Activated naive CD4-positive, alpha-beta T cell treated with Interleukin-2 at 50 U/mL for 16 hours (primary cell): ENCODE results near the gene TFEB.

ENCODE experiments used
- DNase-seq: peaks from one replicate; pipeline ENCODE4 v3.0.0-alpha.2; 2020

TFEB gene

GRCh38 chr6:41687501-41688175 lies 47.8 kb downstream of the TFEB start:
- no peak for DNase-seq

DNA sequence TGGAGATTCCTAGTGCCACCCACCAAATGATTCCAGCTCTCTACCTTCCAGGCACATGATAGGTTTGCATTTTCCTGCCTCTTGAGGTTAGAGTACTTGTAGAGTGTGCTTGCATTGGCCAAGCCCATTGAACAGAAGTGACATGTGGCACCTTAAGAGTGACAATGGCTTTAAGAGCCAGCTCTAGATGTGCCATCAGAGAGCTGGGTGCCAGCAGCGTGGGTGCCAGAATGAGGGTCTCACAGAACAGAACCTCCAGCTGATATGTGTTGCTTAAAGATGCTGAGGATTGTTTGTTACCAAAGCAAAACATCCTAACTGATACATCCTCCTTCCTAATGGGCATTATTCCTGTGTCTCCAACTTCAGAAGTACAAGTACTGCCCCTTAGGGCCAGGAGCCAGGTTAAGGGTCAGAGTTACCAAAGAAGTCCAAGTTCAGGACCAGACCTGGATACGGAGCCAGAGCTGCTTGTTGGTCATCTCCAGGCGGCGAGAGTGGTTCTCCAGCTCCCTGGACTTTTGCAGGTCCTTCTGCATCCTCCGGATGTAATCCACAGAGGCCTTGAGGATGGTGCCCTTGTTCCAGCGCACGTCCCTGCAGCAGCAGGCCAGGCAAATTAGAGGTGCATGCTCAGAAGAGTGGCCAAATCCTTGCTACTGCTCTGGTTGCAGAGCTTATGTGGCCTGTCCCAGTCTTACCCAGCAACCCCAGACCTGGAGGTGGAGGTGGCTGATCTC lies 49.6 kb downstream of the TFEB start:
- no peak for DNase-seq

DNA sequence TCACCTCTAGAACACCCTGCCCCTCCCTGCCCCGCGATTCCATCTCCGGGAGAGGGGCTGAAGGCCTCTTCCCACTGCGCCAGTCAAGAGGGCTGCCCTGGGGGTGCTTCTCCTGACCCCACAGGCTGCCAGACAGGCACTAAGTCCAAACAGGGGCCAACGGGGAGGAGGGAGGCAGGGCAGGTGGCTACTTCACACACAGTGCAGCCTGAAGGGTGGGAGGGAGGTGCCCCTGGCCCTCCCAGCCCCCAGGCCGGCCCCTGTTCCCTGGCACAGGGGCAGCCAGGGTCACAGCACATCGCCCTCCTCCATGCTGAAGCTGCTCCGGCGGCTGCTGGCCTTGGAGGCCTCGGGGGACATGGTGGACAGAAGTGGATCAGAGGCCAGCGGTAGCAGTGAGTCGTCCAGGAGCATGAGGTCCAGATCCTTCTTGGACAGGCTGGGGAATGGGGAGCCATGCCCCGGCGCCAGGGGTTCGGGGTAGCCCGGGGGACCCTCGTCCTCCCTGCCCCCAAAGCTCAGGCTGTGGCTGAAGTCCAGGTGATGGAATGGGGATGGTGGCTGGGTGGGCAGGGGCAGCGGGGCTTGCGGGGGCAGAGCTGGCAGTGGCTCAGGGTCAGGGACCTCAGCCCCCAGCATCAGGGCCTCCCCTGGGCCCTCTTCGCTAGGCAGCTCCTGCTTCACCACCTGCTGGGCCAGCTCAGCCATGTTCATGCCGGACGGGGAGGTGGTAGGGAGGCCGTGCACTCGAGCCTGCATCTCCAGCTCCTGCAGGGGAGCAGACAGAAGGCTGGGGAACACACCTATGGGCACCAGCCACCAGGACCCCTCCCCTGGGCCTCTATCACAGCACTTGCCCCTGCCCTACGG lies 50.9 kb downstream of the TFEB start:
- no peak for DNase-seq

DNA sequence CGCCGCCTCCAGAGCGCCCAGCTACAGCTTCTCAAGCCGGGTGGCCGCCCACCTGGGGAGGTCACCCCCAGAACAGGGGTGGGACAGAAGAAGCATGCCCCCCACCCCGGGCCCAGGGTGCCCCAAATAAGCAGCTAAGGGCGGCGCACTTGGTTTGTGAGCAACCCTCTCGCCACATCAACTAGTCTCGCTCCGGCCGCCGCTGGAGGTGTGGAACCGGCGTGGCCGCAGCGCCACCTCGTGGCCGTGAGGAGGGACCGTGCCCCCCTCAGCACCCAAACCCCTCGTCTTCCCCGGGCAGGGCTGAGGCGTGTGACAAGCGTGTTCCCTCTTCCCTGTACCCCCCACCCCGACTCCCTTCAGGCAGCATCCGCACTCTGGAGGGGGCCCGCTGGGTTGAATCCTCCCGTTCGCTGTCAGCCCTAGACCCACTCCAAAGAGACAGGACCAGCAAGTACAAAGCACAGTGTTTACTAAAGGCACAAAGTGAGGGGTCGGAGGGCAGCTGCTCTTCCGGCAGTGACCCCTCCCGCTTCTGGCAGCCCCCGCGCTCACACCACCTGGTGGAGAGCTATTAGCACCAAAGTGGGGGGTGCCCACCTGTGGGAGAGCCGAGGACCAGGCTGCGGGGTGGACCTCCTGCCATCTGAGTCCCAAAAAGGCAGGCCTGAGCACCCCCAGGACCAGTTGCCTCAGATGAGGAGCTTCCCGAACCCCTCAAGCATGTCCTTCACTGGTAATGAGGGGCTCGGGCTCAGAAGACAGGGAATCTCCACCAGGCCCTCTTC lies 51.7 kb downstream of the TFEB start:
- DNase-seq: peak; percentile 79

- DNase-seq: no peak
Observed at GRCh38 chr6:41683273-41683522, 52.2 kb downstream of the TFEB start.

DNA sequence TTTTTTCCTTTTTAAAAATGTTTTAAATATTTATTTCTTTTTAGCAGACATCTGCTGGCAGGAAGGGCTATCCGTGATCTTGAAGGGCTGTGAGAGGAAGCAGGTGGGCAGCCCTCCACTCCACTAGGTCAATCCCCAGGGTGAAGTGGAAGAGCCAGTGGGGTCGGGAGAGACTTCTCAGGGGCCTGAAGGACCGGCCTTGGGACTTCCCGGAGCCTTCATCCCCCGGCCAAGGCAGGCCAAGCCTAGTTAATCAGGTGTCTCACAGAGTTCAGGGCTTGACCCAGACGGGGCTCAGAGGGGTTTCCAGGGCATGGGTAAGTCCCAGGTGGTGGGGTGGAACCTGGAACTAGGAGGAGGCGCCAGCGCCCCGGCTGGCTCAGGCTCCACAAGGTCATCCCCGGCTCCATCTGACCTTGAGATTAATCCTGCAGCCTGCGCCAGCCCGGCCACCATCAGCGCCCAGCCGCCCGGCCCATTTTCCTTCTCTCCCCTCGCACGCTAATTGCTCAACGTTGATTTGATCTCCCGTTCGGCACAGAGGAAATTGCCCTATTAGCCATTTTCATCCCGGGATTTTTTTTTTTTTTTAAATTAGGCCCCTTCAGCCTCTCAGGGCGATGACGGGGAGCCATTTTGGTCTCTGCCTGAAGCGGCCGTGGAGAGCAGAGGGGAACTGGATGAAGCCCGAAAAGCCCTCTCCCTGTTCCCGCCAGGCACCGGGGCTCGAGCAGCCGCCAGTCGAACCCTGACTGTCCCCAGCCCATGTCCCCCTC lies 52.7 kb downstream of the TFEB start:
- DNase-seq: no peak

DNA sequence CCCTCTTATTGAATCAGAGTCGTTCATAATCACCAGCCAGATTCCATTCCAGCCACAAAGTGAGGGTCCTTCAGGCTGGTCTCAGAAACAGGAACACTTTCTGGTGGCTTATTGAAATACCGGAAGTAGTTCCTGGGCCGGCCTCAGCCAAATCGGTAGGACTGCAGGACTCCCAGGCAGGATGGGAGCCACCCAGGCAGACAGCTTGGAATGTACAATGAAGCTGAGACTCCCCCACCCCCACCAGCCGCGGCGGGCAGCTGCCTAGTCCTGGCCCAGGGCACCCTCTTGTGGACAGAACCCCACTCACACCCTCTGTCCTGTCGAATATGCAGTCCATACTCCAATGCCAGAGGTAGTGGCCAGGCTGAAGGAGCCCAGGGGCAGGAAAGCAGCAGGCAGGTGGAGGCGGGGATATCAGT lies 53.3 kb downstream of the TFEB start:
- peak; percentile 73 for DNase-seq

DNA sequence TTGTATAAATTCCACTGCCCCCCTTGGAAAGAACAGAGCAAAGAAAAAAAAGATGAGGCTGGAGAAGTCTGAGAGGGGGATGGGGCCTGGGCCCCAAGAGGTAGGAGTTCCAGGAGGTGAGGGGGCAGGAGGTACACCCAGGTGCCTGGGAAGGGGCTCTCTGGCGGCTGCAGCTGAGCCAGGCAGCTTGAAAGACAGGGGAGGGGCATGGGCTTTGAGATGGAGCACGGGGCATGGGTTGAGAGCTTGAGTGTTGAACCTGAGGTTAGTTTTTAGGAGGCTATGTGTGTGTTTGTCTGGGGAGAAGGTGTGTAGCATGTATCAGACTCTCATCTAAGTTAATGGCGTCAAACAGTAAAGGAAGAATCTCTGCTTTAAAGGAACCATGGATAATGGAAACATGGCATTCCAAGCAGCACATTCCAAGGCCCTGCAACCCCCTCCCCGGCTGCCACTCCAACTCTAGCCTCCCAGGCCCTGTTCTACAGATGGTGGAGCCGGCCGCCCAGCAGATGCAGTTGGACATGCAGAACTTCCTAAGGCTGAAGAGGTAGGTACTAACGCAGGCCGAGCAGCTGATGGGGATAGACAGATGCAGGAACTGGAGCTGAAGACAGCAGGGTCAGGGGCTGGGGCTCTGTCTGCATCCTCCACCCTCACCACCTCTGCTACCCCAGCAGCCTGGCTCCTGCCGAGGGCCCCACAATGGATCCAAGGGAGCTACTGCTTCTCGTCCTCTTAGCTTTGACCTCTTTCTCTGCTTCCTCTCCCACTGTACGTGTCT lies 55.0 kb downstream of the TFEB start:
- DNase-seq: no peak

DNA sequence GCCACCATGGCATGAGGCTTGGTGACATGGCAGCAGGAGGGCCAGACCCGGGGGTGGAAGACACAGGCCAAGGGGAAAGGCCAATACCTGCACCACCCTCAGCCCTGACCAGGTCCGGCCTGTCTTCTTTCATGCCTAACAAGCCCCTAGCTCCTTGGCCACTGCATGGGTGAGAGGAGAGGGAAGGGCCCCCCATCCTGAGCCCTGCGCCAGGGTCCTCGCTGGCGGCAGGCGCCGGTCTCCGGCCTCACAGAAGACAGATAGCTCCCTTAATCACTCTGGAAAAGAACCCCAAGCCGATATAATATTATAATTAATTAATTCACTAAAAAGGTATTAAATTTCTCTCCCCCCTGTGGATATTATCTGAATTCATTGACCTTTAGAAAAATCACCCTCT lies 55.7 kb downstream of the TFEB start:
- no peak for DNase-seq

GRCh38 chr6:41678511-41679084 lies 56.8 kb downstream of the TFEB start:
- DNase-seq: no peak

DNA sequence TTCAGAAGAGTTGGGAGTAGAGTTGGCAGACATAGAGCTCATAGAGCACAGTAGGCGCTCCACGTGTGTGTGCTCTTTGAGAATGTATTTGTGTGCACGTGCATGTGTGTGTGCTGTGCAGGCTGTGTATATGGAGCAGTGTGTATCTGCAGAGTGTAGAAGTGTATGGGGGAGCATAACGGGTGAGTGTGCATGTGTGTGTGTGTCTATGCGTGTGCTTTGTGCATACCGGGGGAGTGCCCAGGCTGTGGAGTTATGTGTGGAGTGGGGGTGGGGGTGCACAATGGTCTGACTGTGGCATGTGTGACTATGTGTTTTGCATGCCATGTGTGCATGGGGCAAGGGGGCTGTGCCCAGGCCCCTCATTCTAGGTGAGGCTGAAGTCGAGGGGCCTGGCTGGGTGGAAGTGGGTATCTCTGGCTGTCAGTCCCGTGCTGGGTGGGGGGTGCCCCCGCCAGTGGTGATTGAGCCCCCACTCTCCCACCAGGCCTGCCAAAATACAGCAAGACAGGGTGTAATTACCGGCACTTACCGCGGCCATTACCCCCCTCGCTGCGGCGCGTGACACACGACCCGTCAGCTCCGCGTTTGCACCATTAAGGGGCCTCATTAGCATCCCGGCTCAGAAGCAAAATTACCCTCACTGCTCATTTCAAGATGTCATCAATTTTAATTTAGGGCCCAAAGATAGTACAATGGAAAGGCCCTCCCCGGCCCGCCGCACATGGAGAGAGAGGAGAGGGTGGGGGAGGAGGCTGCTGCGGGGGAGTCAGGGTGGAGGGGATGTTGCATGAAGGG lies 58.1 kb downstream of the TFEB start:
- DNase-seq: no peak

DNA sequence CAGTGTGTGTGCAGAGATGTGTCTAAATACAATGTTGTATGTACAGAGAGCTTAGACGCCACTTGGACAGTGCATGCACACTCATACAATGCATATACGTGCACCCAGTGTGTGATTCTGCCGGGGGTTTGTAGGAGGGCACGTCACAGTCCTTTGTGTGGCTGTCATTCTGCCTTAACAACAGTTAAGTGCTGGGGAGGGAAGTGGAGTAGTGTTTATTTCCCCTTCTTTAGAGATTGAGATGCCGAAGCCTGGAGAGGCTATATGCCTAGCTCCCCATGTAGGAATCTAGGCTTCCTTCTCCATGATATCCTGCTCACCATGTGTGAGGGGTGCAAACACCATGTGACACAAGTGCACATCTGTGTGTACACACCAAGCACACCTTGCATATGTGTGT lies 59.0 kb downstream of the TFEB start:
- no peak for DNase-seq

- no peak for DNase-seq
Observed at GRCh38 chr6:41675992-41676391, 59.4 kb downstream of the TFEB start.

DNA sequence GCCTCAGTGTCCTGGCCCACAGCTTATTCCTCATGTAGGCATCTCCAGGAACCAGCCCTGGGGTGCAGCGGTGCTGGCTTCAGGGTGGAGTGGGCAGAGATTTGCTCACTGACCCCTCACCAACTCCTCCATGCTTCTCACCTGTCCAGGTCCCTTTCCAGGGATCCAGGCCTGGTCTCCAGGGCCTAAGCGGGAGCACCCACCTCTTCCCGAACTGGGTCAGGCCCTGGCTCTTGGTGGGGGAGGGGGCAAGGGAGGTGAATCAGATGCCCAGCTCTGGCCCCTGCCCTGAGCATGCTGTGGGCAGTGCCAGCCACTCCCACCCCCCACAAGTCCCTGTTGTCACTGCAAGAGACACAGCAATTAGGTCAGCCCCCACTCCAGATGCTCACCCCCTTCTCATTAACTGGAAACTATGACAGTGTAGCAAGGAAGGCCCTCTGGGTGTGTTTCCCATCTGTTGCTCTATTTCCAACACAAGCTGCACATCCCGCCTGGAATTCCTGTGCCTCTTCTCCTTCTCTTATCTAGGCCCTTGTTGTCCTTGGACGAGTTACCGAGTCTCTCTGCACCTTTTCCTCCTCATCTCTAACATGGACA lies 60.1 kb downstream of the TFEB start:
- DNase-seq: no peak

GRCh38 chr6:41674231-41675000 lies 61.0 kb downstream of the TFEB start:
- DNase-seq: no peak

DNA sequence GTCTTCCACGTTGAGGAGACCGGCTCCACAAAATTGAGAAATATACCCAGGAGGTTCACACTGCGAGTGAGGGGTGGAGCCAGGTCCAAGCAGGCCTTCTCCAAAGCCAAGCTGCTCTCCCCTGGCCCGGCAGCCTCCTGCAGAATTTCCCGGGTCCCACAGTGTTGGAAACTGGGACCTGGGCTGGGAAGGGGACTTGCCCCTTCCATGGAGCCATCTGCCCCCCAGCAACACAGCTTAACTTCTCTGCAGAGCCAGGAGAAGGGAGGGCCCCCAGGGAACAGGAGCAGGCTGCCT lies 61.8 kb downstream of the TFEB start:
- no peak for DNase-seq

DNA sequence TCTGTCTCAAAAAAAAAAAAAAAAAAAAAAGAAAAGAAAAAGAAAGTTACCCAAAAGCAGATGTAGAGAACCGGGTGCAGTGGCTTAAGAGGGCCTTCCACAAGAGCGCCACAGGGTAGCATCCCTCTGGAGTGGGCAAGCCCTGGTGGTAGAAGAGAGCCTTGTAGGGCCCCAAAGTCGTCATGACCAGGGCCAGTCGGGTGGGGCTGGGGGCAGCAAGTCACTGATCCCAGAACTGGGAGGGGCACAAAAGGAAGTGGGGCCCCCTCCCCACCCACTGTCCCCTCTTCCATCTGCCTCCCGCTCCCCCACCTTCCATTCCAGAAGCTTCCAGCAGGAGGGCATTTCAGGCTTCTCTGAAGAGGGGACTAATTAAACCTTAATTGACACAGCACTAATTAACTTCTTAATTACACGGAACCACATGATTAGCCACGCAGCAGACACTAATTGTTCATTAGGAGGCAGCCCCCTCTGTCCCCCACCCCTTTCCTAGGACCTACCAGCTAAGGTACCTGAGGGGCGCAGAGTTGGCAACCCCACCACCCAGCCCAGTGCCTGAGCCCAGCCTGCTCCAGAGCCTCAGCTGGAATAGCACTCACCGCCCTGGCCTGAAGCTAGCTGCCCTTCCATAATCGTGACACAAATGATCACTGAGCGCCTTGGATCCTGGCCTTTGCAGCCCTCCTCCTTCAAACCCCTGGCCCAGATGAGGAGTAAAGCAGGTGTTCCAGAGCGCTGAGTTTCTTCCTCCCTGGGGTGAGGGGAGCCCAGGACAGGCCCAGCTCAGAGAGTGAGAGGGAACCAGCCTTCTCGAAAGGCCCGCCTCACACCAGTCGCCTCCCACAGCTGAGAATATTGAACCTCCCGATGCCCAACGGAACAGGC lies 62.3 kb downstream of the TFEB start:
- no peak for DNase-seq

DNA sequence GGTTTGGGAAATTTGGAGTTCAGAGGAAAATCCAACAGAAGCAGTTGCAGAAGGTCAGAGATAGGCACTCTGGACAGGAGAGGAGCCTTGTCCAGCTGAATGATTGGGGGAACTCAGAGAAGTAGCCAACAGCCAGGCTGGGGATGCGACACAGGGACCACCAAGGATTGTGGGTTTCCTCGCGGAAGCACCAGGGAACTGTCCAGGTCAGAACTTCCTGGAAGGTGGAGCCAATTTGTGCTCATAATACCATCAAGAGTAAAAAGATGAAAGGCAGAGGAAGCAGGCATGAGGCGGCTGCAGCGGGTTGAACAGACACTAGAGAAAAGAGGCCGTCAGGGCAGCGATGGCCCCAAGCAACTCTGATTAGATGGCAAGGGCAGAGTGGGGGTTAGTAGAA lies 63.4 kb downstream of the TFEB start:
- no peak for DNase-seq
